Measurements from ENCODE around the gene PLA2G4E.

Gene PLA2G4E

GRCh38 chr15:41932101-41932500 is 88.7 kb downstream of the PLA2G4E start:
- Histone ChIP-seq H3K9me3 (ENCODE audit: control insufficient read depth in 5 of 5, low read length in 5 of 5) (no peaks in the 10 kb centered on the region), H3K27me3 (ENCODE audit: control insufficient read depth in 5 of 5, insufficient read depth in 4 of 5, low read length in 5 of 5) (peaks cover 0 to 2% (median 0%) of the 10 kb centered on the region in 5 donors), H3K4me3 (ENCODE audit: low read depth in 1 of 5, low read length in 5 of 5) (no peak overlapping the region), H3K4me1 (ENCODE audit: control insufficient read depth in 5 of 5, insufficient read depth in 5 of 5, low read length in 5 of 5) (peaks cover 33 to 94% (median 83%) of the 10 kb centered on the region in 5 donors), H3K27ac (ENCODE audit: low read depth, low read length) (peak overlapping the region; percentile 92), H3K9ac (ENCODE audit: low read length in 5 of 5) (no peak overlapping the region), H3K36me3 (ENCODE audit: control insufficient read depth in 5 of 5, insufficient read depth in 5 of 5, low read length in 5 of 5) (peaks cover 0 to 5% (median 2%) of the 10 kb centered on the region in 5 donors)

Data from subcutaneous abdominal adipose tissue (tissue), 5 donors.